Osteoblast (primary cell): ENCODE results near the gene OSTN. TPM values are rescaled to one million over a fixed set of nuclear protein-coding genes. Genes with fewer than 3 reads are reported as not detected.
A peak's percentile ranks its signal among the peaks of the same experiment; 100 is the strongest.

Experiments
- DNase-seq: peaks from one replicate; pipeline ENCODE4 v3.0.0; 2011; ENCODE audit warnings: low spot score, mixed read lengths; ENCODE audit not compliant: insufficient read length; ENCODE audit errors: missing footprints
- H2AFZ ChIP-seq: 2 replicates; pipeline ENCODE4 v1.6.0; 2011; ENCODE audit warnings: mild to moderate bottlenecking, low read length
- H3K27ac ChIP-seq: 2 replicates; pipeline ENCODE4 v1.5.1; 2011; ENCODE audit warnings: mild to moderate bottlenecking, low read depth, low read length, moderate library complexity
- H3K27me3 ChIP-seq: 2 replicates; pipeline ENCODE4 v1.6.0; 2012; ENCODE audit warnings: mild to moderate bottlenecking, control low read depth, inconsistent platforms, low read length, moderate library complexity; ENCODE audit not compliant: insufficient read depth
- H3K36me3 ChIP-seq: 2 replicates; pipeline ENCODE4 v1.5.1; 2011; ENCODE audit warnings: mild to moderate bottlenecking, low read length, control low read depth, moderate library complexity; ENCODE audit not compliant: insufficient read depth
- H3K4me1 ChIP-seq: 2 replicates; pipeline ENCODE4 v1.5.1; 2011; ENCODE audit warnings: mild to moderate bottlenecking, low read length, control low read depth, moderate library complexity; ENCODE audit not compliant: insufficient read depth
- H3K4me2 ChIP-seq: 2 replicates; pipeline ENCODE4 v1.6.0; 2011; ENCODE audit warnings: mild to moderate bottlenecking, low read length; ENCODE audit not compliant: insufficient read depth
- H3K4me3 ChIP-seq: fragments of 200-600 bp; sonication (generic); 3 replicates; pipeline ENCODE4 v1.5.1; 2012; ENCODE audit warnings: mild to moderate bottlenecking, low read length, inconsistent platforms; ENCODE audit not compliant: insufficient read depth
- H3K79me2 ChIP-seq: 2 replicates; pipeline ENCODE4 v1.6.0; 2012; ENCODE audit warnings: mild to moderate bottlenecking, low read length, control low read depth, inconsistent platforms; ENCODE audit not compliant: insufficient read depth
- H3K9me3 ChIP-seq: 2 replicates; pipeline ENCODE4 v1.5.1; 2011; ENCODE audit warnings: low read depth, low read length, control low read depth
- H4K20me1 ChIP-seq: 2 replicates; pipeline ENCODE4 v1.6.0; 2012; ENCODE audit warnings: mild to moderate bottlenecking, low read length, control low read depth; ENCODE audit not compliant: insufficient read depth
- total RNA-seq: library from RNA; depleted of rRNA; stranded (reverse); fragments of >200 nt; gene quantifications from 2 replicates; pipeline ENCODE4 v1.2.3, GENCODE V29; 2012
- TF ChIP-seq, protein P1 (sequence below): IDR thresholded peaks from 2 replicates; pipeline ENCODE4 v1.5.1; 2011; ENCODE audit warnings: mild to moderate bottlenecking, low read depth, low read length, moderate library complexity; ENCODE audit errors: extremely low read depth

OSTN gene
- total RNA-seq, 1 donor, result under 0.01 TPM

DNA sequence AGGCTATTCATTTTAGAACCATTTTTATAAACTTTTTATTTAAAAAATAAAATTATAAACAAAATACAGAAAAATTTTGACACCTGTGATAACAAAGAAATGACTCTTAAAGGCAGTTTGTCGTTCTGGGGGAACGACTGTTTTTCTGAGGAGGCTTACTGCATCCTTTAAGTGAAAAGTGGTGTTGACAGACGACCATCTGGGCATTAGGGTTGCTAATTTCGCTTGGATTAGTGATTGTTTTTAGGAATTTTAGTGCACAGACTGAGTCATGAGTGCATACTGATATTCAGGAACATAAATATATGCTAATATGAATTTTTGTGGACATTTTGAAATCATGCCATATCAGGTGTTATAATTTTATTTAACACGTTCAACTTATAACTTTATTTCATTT is 28.5 kb downstream of the OSTN start:
- Histone ChIP-seq H3K27ac (no peak overlapping the region), H3K79me2 (no peaks in the 10 kb centered on the region), H3K9me3 (no peaks in the 10 kb centered on the region), H3K4me1 (no peaks in the 10 kb centered on the region), H4K20me1 (no peaks in the 10 kb centered on the region), H3K36me3 (no peaks in the 10 kb centered on the region), H2AFZ (peak overlapping the region; percentile 50), H3K4me3 (no peak overlapping the region), H3K27me3 (no peaks in the 10 kb centered on the region), H3K4me2 (no peak overlapping the region)
- TF ChIP-seq, protein P1, sequence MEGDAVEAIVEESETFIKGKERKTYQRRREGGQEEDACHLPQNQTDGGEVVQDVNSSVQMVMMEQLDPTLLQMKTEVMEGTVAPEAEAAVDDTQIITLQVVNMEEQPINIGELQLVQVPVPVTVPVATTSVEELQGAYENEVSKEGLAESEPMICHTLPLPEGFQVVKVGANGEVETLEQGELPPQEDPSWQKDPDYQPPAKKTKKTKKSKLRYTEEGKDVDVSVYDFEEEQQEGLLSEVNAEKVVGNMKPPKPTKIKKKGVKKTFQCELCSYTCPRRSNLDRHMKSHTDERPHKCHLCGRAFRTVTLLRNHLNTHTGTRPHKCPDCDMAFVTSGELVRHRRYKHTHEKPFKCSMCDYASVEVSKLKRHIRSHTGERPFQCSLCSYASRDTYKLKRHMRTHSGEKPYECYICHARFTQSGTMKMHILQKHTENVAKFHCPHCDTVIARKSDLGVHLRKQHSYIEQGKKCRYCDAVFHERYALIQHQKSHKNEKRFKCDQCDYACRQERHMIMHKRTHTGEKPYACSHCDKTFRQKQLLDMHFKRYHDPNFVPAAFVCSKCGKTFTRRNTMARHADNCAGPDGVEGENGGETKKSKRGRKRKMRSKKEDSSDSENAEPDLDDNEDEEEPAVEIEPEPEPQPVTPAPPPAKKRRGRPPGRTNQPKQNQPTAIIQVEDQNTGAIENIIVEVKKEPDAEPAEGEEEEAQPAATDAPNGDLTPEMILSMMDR, result no peak
- DNase-seq, result no peak

DNA sequence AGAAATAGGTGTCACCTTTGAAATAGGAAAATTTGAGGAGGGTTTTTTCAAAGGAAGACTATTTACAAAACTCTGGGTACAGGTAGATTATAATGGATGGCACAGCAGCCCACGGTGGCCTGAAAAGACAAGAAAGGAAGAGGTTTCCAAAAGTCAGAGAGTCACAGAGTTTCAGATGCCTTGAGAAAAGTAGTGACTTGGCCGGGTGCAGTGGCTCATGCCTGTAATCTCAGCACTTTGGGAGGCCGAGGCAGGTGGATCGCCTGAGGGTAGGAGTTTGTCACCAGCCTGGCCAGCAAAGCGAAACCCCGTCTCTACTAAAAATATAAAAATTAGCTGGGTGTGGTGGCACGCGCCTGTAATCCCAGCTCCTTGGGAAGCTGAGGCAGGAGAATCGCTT is 35.2 kb downstream of the OSTN start:
- H3K4me1 ChIP-seq, result peaks cover 45% of the 10 kb centered on the region

DNA sequence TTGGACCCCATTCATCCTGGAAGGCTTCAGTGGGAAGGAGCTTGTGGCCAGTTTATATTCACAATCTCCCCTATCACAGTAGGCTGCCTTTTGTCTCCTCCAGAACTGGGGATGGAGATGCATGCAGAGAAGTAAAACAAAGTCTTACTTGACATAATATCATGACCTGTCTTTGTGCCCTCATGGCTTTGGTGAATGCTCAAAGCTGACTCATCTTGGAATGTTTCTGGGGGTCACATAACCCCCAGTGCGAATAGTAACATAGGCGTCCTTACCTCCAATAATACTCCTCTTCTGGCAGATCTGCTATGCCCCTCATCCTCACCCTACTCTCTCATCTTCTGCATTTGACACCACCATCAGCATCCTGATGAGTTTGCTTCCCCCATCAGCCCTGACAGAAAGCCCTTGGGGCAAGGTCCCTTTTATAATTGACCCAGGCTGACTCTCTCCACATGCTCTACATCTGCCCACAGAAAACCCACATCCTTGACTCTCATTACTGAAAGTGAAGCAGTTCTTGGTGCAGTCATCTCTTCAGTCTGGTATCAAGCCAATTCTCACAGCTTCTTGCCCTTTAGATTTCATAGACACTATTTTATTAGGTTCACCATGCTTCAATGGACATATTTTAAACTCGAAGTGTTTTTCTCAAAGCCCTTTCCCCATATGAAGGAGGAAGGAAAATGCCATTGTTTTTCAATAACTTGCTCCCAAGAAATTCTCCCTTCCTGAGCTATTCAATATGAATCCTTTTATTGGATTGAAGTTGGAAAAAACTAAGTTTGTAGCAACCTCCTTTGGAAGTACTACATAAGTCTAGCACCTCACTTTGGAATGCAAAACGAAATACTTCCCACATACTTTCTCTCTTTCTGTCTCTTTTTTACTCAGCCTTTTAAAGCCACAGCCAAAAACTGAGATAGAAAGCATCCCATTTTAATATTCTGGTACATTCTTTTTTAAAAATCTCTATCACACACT is 36.6 kb downstream of the OSTN start:
- H3K4me3 ChIP-seq, result peak overlapping the region; percentile 11
- H4K20me1 ChIP-seq, result no peaks in the 10 kb centered on the region
- peaks cover 53% of the 10 kb centered on the region for H3K4me1 ChIP-seq
- peak overlapping the region; percentile 56 for H3K4me2 ChIP-seq
- no peaks in the 10 kb centered on the region for H3K79me2 ChIP-seq
- H3K36me3 ChIP-seq, result no peaks in the 10 kb centered on the region
- peak overlapping the region; percentile 11 for H2AFZ ChIP-seq
- H3K27ac ChIP-seq, result peak overlapping the region; percentile 90
- H3K27me3 ChIP-seq, result no peaks in the 10 kb centered on the region
- H3K9me3 ChIP-seq, result no peaks in the 10 kb centered on the region
- peak; percentile 38 for DNase-seq
- TF ChIP-seq, protein P1, result no peak

More for the DNA sequence above, 35.2 kb downstream of the OSTN start:
- no peaks in the 10 kb centered on the region for H3K36me3 ChIP-seq
- H3K27ac ChIP-seq, result no peak overlapping the region
- H3K4me2 ChIP-seq, result no peak overlapping the region
- H3K4me3 ChIP-seq, result no peak overlapping the region
- no peaks in the 10 kb centered on the region for H3K79me2 ChIP-seq
- H3K9me3 ChIP-seq, result no peaks in the 10 kb centered on the region
- no peaks in the 10 kb centered on the region for H3K27me3 ChIP-seq
- no peaks in the 10 kb centered on the region for H4K20me1 ChIP-seq
- no peak for DNase-seq
- TF ChIP-seq, protein P1, result no peak
- H2AFZ ChIP-seq, result no peak overlapping the region

DNA sequence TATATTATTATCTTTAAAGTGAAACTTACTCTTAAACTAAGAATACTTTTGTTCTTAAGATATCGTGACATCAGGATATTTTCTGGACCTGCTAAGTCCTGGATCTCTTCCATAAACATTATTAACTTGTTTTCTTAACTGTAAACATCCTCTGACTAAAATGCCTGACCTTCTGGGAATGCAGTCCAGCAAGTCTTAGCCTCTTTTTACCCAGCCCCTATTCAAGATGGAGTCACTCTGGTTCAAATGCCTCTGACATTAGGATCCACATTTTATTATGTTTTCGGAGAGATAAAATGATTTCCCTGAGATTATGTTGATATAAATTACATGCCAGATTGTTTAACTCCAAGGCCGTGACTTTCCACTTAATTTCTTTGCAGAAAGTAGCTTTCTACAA is 37.6 kb downstream of the OSTN start:
- Histone ChIP-seq H3K4me2 (peak overlapping the region; percentile 56), H3K4me3 (no peak overlapping the region), H3K27me3 (no peaks in the 10 kb centered on the region), H3K9me3 (no peaks in the 10 kb centered on the region), H3K79me2 (no peaks in the 10 kb centered on the region), H2AFZ (peak overlapping the region; percentile 11), H4K20me1 (no peaks in the 10 kb centered on the region), H3K27ac (peak overlapping the region; percentile 90), H3K36me3 (no peaks in the 10 kb centered on the region), H3K4me1 (peaks cover 53% of the 10 kb centered on the region)
- TF ChIP-seq, protein P1, result no peak
- no peak for DNase-seq
